Common myeloid progenitor, CD34-positive (primary cell): ENCODE results near the gene ZC3H11A.

ENCODE experiments used
- CTCF ChIA-PET: fragments of 350-600 bp; sonication (Branson Sonifier 250); formaldehyde crosslinking; loops from one replicate; lab custom pipeline; 2021; ENCODE audit warnings: antibody characterized with exemption; lab: Charles Lee
- POLR2A ChIA-PET: fragments of 350-600 bp; sonication (Branson Sonifier 250); formaldehyde crosslinking; loops from one replicate; lab custom pipeline; 2021; ENCODE audit warnings: antibody characterized with exemption; lab: Charles Lee
- DNase-seq, 3 donors: peaks; one replicate each; pipeline versions ENCODE4 v3.0.0 to v3.0.0-alpha.2; 2013
- H3K27ac ChIP-seq, 2 experiments: 1 replicate in 1 of 2; 2 replicates in 1 of 2; pipeline ENCODE4 v1.7.0; 2013; ENCODE audit warnings: inconsistent platforms in 2 of 2, low read length in 2 of 2, mild to moderate bottlenecking in 2 of 2, low read depth in 1 of 2, moderate library complexity in 1 of 2; ENCODE audit not compliant: severe bottlenecking in 2 of 2, insufficient read depth in 1 of 2, poor library complexity in 1 of 2
- H3K27me3 ChIP-seq, 5 experiments: replicated peaks in 2 of 5; 1 replicate in 3 of 5; 2 replicates in 2 of 5; pipeline versions ENCODE4 v1.6.1 to v1.7.0; 2013; ENCODE audit warnings: low read length in 4 of 5, mild to moderate bottlenecking in 2 of 5, moderate library complexity in 2 of 5, inconsistent platforms in 1 of 5; ENCODE audit not compliant: insufficient read depth in 5 of 5, control insufficient read depth in 4 of 5
- H3K36me3 ChIP-seq, 4 experiments: 1 replicate in 2 of 4; 2 replicates in 2 of 4; pipeline versions ENCODE4 v1.6.1 to v1.7.0; 2013; ENCODE audit warnings: low read length in 3 of 4, control low read depth in 1 of 4, mild to moderate bottlenecking in 1 of 4; ENCODE audit not compliant: control insufficient read depth in 4 of 4, insufficient read depth in 4 of 4
- H3K4me1 ChIP-seq, 4 experiments: 1 replicate in 3 of 4; 2 replicates in 1 of 4; pipeline versions ENCODE4 v1.6.1 to v1.7.1; 2013; ENCODE audit warnings: low read length in 3 of 4, mild to moderate bottlenecking in 3 of 4, control low read depth in 1 of 4, inconsistent platforms in 1 of 4, moderate library complexity in 1 of 4; ENCODE audit not compliant: control insufficient read depth in 4 of 4, insufficient read depth in 4 of 4; ENCODE audit errors: control extremely low read depth in 1 of 4
- H3K4me3 ChIP-seq, 7 experiments: 1 replicate in 4 of 7; 2 replicates in 3 of 7; pipeline versions ENCODE4 v1.5.1 to v1.7.0; 2013; ENCODE audit warnings: mild to moderate bottlenecking in 7 of 7, low read length in 6 of 7, moderate library complexity in 6 of 7, inconsistent platforms in 2 of 7, low read depth in 2 of 7, control low read depth in 1 of 7; ENCODE audit not compliant: insufficient read depth in 4 of 7, control insufficient read depth in 1 of 7; ENCODE audit errors: extremely low read depth in 1 of 7
- H3K9me3 ChIP-seq, 5 experiments: 1 replicate in 4 of 5; 2 replicates in 1 of 5; pipeline versions ENCODE4 v1.6.1 to v1.7.1; 2013; ENCODE audit warnings: low read length in 4 of 5, mild to moderate bottlenecking in 2 of 5, inconsistent platforms in 1 of 5, low read depth in 1 of 5, moderate library complexity in 1 of 5; ENCODE audit not compliant: control insufficient read depth in 4 of 5, insufficient read depth in 2 of 5; ENCODE audit errors: control extremely low read depth in 1 of 5
- WGBS: methylation state at CpG from one replicate; pipeline ENCODE4 v1.1.5; 2013; ENCODE audit not compliant: insufficient coverage; 5-methylcytosine and 5-hydroxymethylcytosine counted together

Gene ZC3H11A

GRCh38 chr1:203768256-203768655 is 27.2 kb upstream of the ZC3H11A start:
- ChIA-PET POLR2A (no interaction called here), CTCF (interaction anchor here (0.9 to 1.7 kb wide), 3 partner anchors 10 to 66 kb away, joined by 3 to 6 read pairs (median 3); no protein-coding TSS in a partner anchor)
- Histone ChIP-seq H3K4me3 (no peak overlapping the region), H3K9me3 (no peaks in the 10 kb centered on the region), H3K27ac (no peak overlapping the region), H3K4me1 (peaks cover 5 to 37% (median 27%) of the 10 kb centered on the region in 4 experiments), H3K36me3 (no peaks in the 10 kb centered on the region), H3K27me3 (no peaks in the 10 kb centered on the region)
- DNase-seq = no peak
- WGBS = 98% methylated on average over 4 of the region's 6 CpGs

DNA sequence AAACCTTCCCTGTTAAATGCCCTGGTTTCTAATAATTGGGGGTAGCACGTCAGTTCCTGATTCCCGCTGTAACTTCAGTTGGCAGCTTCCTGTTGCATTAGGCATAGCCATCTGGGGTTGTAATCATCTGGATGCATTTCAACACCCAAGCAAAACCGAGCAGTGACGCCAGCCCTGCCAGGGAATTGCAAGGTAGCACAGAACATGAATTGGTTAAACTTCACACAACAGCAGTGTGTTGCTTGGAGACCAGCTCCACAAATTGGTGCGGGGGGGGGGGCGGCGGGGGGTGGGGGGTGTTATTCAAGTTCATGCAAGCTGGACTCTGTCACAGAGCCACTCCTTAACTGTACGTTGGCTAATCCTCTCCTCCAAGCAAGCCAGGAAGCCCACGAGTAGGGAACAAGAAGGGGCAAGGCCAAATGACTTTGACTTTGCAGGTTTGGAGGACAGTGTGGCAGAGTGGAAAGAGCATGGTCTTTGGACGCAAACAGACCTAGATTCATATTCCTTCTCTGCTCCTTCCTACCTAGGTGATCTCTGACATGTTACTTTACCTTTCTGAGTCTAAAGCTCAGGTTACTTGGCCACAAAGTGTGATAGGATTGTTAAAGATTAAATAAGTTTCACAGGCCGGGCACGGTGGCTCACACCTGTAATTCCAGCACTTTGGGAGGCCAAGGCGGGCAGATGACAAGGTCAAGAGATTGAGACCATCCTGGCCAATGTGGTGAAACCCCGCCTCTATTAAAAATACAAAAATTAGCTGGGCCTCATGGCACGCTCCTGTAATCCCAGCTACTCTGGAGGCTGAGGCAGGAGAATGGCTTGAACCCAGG is 25.7 kb upstream of the ZC3H11A start:
- peaks cover 3 to 32% (median 20%) of the 10 kb centered on the region in 4 experiments for H3K4me1 ChIP-seq
- H3K36me3 ChIP-seq = no peaks in the 10 kb centered on the region
- H3K4me3 ChIP-seq = peak overlapping the region in 1 of 7 experiments; percentile 28
- 45% methylated on average over 9 of the region's 15 CpGs for WGBS
- DNase-seq = peak; percentile 91 to 99 (median 98)
- ChIA-PET POLR2A (interaction anchor here (0.5 kb wide), 1 partner anchor 38 kb away, joined by 6 read pairs; no protein-coding TSS in a partner anchor), CTCF (interaction anchor here (1.0 to 1.7 kb wide), 3 partner anchors 9 to 68 kb away, joined by 3 to 6 read pairs (median 3); no protein-coding TSS in a partner anchor)
- H3K27ac ChIP-seq = no peak overlapping the region
- no peaks in the 10 kb centered on the region for H3K9me3 ChIP-seq
- H3K27me3 ChIP-seq = no peaks in the 10 kb centered on the region

DNA sequence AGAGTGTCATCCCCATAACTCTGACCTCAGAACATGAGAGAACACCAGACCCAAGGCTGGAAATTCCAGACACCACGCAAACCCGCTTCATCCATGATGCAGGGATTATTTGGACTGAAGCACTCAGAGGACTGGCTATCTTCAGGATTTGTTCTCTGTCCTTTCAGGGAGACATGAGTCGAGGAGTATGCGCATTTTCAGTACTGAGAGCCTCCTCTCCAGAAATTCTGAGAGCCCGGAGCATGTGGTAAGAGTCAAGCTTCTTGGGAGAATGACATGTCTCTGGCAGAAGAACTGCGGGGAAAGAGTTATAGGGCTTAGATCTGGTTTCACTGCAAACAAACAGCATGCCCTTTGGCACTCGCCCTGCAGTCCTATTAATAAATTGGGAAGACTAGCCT is 23.5 kb upstream of the ZC3H11A start:
- POLR2A ChIA-PET = no interaction called here
- no peak for DNase-seq
- Histone ChIP-seq H3K36me3 (no peaks in the 10 kb centered on the region), H3K4me3 (no peak overlapping the region), H3K4me1 (peaks cover 3 to 25% (median 16%) of the 10 kb centered on the region in 4 experiments), H3K27me3 (no peaks in the 10 kb centered on the region), H3K9me3 (no peaks in the 10 kb centered on the region), H3K27ac (no peak overlapping the region)
- 96% methylated on average over 7 of the region's 7 CpGs for WGBS
- CTCF ChIA-PET = no interaction called here

- CTCF ChIA-PET = no interaction called here
- Histone ChIP-seq H3K4me1 (peaks cover 3 to 27% (median 16%) of the 10 kb centered on the region in 4 experiments), H3K27me3 (no peaks in the 10 kb centered on the region), H3K9me3 (no peaks in the 10 kb centered on the region), H3K27ac (no peak overlapping the region), H3K36me3 (no peaks in the 10 kb centered on the region), H3K4me3 (no peak overlapping the region)
- whole genome bisulfite sequencing = no CpG with 5 or more reads among the region's 1 CpG
- DNase-seq = no peak
- POLR2A ChIA-PET = no interaction called here
Measured at GRCh38 chr1:203772836-203773235, 22.6 kb upstream of the ZC3H11A start.

DNA sequence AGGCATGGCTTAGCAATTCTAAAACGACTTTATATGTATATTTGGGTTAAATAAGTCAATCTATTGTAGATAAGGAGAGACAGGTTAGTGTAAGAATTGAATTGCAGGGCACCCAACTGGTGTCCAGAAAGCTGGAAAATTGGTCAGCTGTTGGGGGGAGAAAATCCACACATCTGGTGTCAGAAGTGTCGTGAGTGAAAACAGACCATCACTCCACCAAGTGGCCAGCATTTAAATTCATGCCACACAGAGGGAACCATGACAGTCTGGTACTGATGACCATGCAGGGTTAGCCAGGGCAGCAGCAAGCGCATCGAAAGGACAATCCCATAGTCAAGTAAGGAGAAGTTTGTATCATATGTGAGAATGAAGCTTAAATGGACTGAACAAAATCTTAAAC is 18.8 kb upstream of the ZC3H11A start:
- no peak overlapping the region for H3K4me3 ChIP-seq
- POLR2A ChIA-PET = no interaction called here
- H3K27me3 ChIP-seq = no peaks in the 10 kb centered on the region
- DNase-seq = no peak
- CTCF ChIA-PET = interaction anchor here (0.5 to 2.0 kb wide), 7 partner anchors 15 to 182 kb away, joined by 3 to 6 read pairs (median 3); no protein-coding TSS in a partner anchor
- H3K4me1 ChIP-seq = peaks cover 4 to 15% (median 8%) of the 10 kb centered on the region in 4 experiments
- H3K9me3 ChIP-seq = no peaks in the 10 kb centered on the region
- H3K36me3 ChIP-seq = no peaks in the 10 kb centered on the region
- H3K27ac ChIP-seq = no peak overlapping the region
- WGBS = 89% methylated on average over 3 of the region's 4 CpGs

- Histone ChIP-seq H3K27me3 (no peaks in the 10 kb centered on the region), H3K9me3 (no peaks in the 10 kb centered on the region), H3K4me1 (peaks cover 4 to 15% (median 8%) of the 10 kb centered on the region in 4 experiments), H3K4me3 (no peak overlapping the region), H3K27ac (no peak overlapping the region), H3K36me3 (no peaks in the 10 kb centered on the region)
- no peak for DNase-seq
- WGBS = 92% methylated on average over 2 of the region's 3 CpGs
- POLR2A ChIA-PET = no interaction called here
- CTCF ChIA-PET = interaction anchor here (1.1 to 1.5 kb wide), 4 partner anchors 9 to 36 kb away, joined by 3 to 5 read pairs (median 4); no protein-coding TSS in a partner anchor
Measured at GRCh38 chr1:203777596-203777995, 17.8 kb upstream of the ZC3H11A start.

- H3K36me3 ChIP-seq = no peaks in the 10 kb centered on the region
- WGBS = 0% methylated on average over 1 of the region's 3 CpGs
- H3K4me1 ChIP-seq = peaks cover 4 to 15% (median 8%) of the 10 kb centered on the region in 4 experiments
- H3K27ac ChIP-seq = peak overlapping the region in 1 of 2 experiments; percentile 71
- H3K9me3 ChIP-seq = no peaks in the 10 kb centered on the region
- DNase-seq = peak; percentile 69 to 87 (median 79)
- H3K4me3 ChIP-seq = peak overlapping the region in 3 of 7 experiments; percentile 7 to 26 (median 11)
- CTCF ChIA-PET = interaction anchor here (1.1 to 1.5 kb wide), 2 partner anchors 9 to 13 kb away, joined by 3 to 4 read pairs; no protein-coding TSS in a partner anchor
- POLR2A ChIA-PET = no interaction called here
- no peaks in the 10 kb centered on the region for H3K27me3 ChIP-seq
Measured at GRCh38 chr1:203778146-203778545, 17.3 kb upstream of the ZC3H11A start.
